Measurements from ENCODE around the gene C1QTNF7. TPM values are rescaled to one million over a fixed set of nuclear protein-coding genes. Genes with fewer than 3 reads are reported as not detected.

Gene C1QTNF7
- total RNA-seq, 2 donors from 2014 or later, result not detected

GRCh38 chr4:15495621-15496020 is 67.8 kb downstream of the C1QTNF7 start:
- Histone ChIP-seq H3K4me3 (ENCODE audit: low read length) (no peak overlapping the region), H3K27me3 (ENCODE audit: control insufficient read depth, insufficient read depth, low read length, poor library complexity, severe bottlenecking) (no peaks in the 10 kb centered on the region), H3K9me3 (ENCODE audit: control insufficient read depth, low read length) (peaks cover 6% of the 10 kb centered on the region), H3K9ac (ENCODE audit: extremely low read depth, low read length, poor library complexity, severe bottlenecking) (no peak overlapping the region), H3K4me1 (ENCODE audit: control insufficient read depth, insufficient read depth, low read length) (no peaks in the 10 kb centered on the region), H3K27ac (ENCODE audit: low read depth, low read length) (no peak overlapping the region), H3K36me3 (ENCODE audit: control insufficient read depth, insufficient read depth, low read length) (no peaks in the 10 kb centered on the region)
- peaks cover 16% of the 10 kb centered on the region for H3K9me3 Mint-ChIP-seq
- peaks cover 24% of the 10 kb centered on the region for H3K36me3 Mint-ChIP-seq (ENCODE audit: low read depth)
- H3K27me3 Mint-ChIP-seq (ENCODE audit: insufficient read depth), result no peaks in the 10 kb centered on the region
- TF ChIP-seq, protein P1, sequence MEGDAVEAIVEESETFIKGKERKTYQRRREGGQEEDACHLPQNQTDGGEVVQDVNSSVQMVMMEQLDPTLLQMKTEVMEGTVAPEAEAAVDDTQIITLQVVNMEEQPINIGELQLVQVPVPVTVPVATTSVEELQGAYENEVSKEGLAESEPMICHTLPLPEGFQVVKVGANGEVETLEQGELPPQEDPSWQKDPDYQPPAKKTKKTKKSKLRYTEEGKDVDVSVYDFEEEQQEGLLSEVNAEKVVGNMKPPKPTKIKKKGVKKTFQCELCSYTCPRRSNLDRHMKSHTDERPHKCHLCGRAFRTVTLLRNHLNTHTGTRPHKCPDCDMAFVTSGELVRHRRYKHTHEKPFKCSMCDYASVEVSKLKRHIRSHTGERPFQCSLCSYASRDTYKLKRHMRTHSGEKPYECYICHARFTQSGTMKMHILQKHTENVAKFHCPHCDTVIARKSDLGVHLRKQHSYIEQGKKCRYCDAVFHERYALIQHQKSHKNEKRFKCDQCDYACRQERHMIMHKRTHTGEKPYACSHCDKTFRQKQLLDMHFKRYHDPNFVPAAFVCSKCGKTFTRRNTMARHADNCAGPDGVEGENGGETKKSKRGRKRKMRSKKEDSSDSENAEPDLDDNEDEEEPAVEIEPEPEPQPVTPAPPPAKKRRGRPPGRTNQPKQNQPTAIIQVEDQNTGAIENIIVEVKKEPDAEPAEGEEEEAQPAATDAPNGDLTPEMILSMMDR (conservative IDR thresholded peaks at IDR 0.05), result no peak
- H3K4me1 Mint-ChIP-seq, result peaks cover 4% of the 10 kb centered on the region
- no CpG with 5 or more reads among the region's 1 CpG for WGBS, 2 experiments (ENCODE audit: insufficient coverage in 1 of 2, insufficient read length in 1 of 2)
- no peak overlapping the region for H3K4me3 Mint-ChIP-seq
- H3K27ac Mint-ChIP-seq, result no peak overlapping the region
- no peak for DNase-seq

Other genes starting within 250 kb of the C1QTNF7 start
- gene CC2D2A, start 41.8 kb downstream of the C1QTNF7 start, total RNA-seq, result 10 to 100 TPM; 12.3 to 25.2 TPM
- 10 to 100 TPM; 60.3 to 88.4 TPM for gene FBXL5, start 227.3 kb downstream of the C1QTNF7 start, total RNA-seq

All from endodermal cell (in vitro differentiated cells).